K562 (cell line): ENCODE results near the gene FANCI. TPM values are rescaled to one million over a fixed set of nuclear protein-coding genes. Genes with fewer than 3 reads are reported as not detected.

ENCODE experiments used
- ATAC-seq: fragments of 200-7000 bp; cut with Tn5 transposase; 3 replicates; pipeline ENCODE4 v1.9.1; 2020; ENCODE audit warnings: moderate library complexity
- BruUV-seq: library from RNA; stranded (reverse); fragments of 400-500 nt; replicated peaks from 2 replicates; lab custom pipeline; 2021; lab: Mats Ljungman, UMichigan
- CTCF ChIA-PET: fragments of 300-600 bp; formaldehyde crosslinking; extraction: SDS; loops from one replicate; lab custom pipeline; 2021; ENCODE audit warnings: low intra/inter-chr PET ratio; lab: Yijun Ruan, JAX
- POLR2A ChIA-PET: fragments of 300-600, 350-650 bp; sonication (Branson Sonifier 250); formaldehyde crosslinking; extraction: SDS; loops from one replicate; lab custom pipeline; 2021; ENCODE audit warnings: antibody characterized with exemption, inconsistent platforms; lab: Yijun Ruan, JAX
- DNase-seq, 4 experiments: peaks; one replicate each; pipeline versions ENCODE4 v3.0.0 to v3.0.0-alpha.2; 2011 to 2018; ENCODE audit warnings: low spot score in 3 of 4, mixed read lengths in 3 of 4; ENCODE audit errors: extremely low read depth in 1 of 4
- FAIRE-seq: peaks from 2 replicates; lab custom pipeline; 2011; peaks lifted over from hg19 to GRCh38; lab: Jason Lieb, UNC
- H2AFZ ChIP-seq: 2 replicates; pipeline ENCODE4 v1.6.0; 2011; ENCODE audit warnings: low read depth, low read length, control low read depth, inconsistent platforms
- H3K27ac ChIP-seq: fragments of 200-600 bp; 3 replicates; pipeline ENCODE4 v1.8.0; 2011; ENCODE audit warnings: low read depth, mild to moderate bottlenecking, control low read depth, inconsistent platforms, low read length, moderate library complexity, mixed read lengths; ENCODE audit errors: extremely low read depth
- H3K27me3 ChIP-seq, 2 experiments: fragments of 300-600 bp in 1 of 2; 2 replicates in 1 of 2; 3 replicates in 1 of 2; pipeline versions ENCODE4 v1.6.0 to v1.8.0; 2011; ENCODE audit warnings: inconsistent platforms in 2 of 2, low read length in 2 of 2, mild to moderate bottlenecking in 1 of 2, mixed read lengths in 1 of 2, moderate library complexity in 1 of 2; ENCODE audit not compliant: control insufficient read depth in 2 of 2, insufficient read depth in 2 of 2
- H3K36me3 ChIP-seq: fragments of 300-600 bp; 3 replicates; pipeline ENCODE4 v1.8.0; 2011; ENCODE audit warnings: mild to moderate bottlenecking, low read length, inconsistent platforms; ENCODE audit not compliant: control insufficient read depth, insufficient read depth
- H3K4me1 ChIP-seq, 2 experiments: fragments of 200-600 bp in 1 of 2; replicated peaks in 1 of 2; 2 replicates in 1 of 2; 3 replicates in 1 of 2; pipeline versions ENCODE4 v1.5.1 to v1.8.0; 2011; ENCODE audit warnings: inconsistent platforms in 2 of 2, low read length in 2 of 2, mild to moderate bottlenecking in 1 of 2, mixed read lengths in 1 of 2, moderate library complexity in 1 of 2; ENCODE audit not compliant: control insufficient read depth in 2 of 2, insufficient read depth in 2 of 2
- H3K4me2 ChIP-seq: 2 replicates; pipeline ENCODE4 v1.6.1; 2011; ENCODE audit warnings: low read length, control low read depth, inconsistent platforms, mixed read lengths; ENCODE audit not compliant: insufficient read depth
- H3K4me3 ChIP-seq: fragments of 200-600 bp; sonication (generic), shearing (Covaris generic); 2 replicates; pipeline ENCODE4 v1.5.1; 2016; ENCODE audit warnings: control low read depth, inconsistent platforms
- H3K79me2 ChIP-seq: fragments of 200-600 bp; 3 replicates; pipeline ENCODE4 v1.8.0; 2011; ENCODE audit warnings: low read length, inconsistent platforms; ENCODE audit not compliant: control insufficient read depth, insufficient read depth
- H3K9ac ChIP-seq, 2 experiments: 2 replicates each; pipeline versions ENCODE4 v1.6.0 to v1.6.1; 2011; ENCODE audit warnings: low read depth in 2 of 2, low read length in 2 of 2, control low read depth in 1 of 2, inconsistent platforms in 1 of 2, mild to moderate bottlenecking in 1 of 2, mixed read lengths in 1 of 2; ENCODE audit not compliant: insufficient read depth in 1 of 2
- H3K9me1 ChIP-seq: one replicate; pipeline ENCODE4 v1.6.0; 2011; ENCODE audit warnings: inconsistent platforms, mild to moderate bottlenecking, low read length, moderate library complexity; ENCODE audit not compliant: control insufficient read depth, insufficient read depth
- H3K9me3 ChIP-seq: replicated peaks from 2 replicates; pipeline ENCODE4 v1.5.1; 2011; ENCODE audit warnings: low read depth, low read length, inconsistent platforms; ENCODE audit not compliant: control insufficient read depth, insufficient read depth
- H4K20me1 ChIP-seq: replicated peaks from 2 replicates; pipeline ENCODE4 v1.6.1; 2011; ENCODE audit warnings: low read length, inconsistent platforms, mixed read lengths; ENCODE audit not compliant: control insufficient read depth, insufficient read depth
- ARID3B ChIP-seq: fragments of 250-450 bp; sonication (Bioruptor Pico); IDR thresholded peaks from 2 replicates; pipeline ENCODE4 v1.4.0; 2020; ENCODE audit warnings: borderline replicate concordance
- L3MBTL2 ChIP-seq: fragments of 450-650 bp; IDR thresholded peaks from 2 replicates; pipeline ENCODE4 v1.6.1; 2016; ENCODE audit warnings: mild to moderate bottlenecking, moderate library complexity
- MAFK ChIP-seq: IDR thresholded peaks from 2 replicates; pipeline ENCODE4 v1.6.1; 2011; ENCODE audit warnings: low read length, improper control_type of control experiment
- PCBP1 ChIP-seq: fragments of 200-400 bp; formaldehyde crosslinking; IDR thresholded peaks from 2 replicates; pipeline ENCODE4 v1.6.1; 2018; ENCODE audit warnings: mild to moderate bottlenecking, low read depth, low read length; ENCODE audit not compliant: poor library complexity, severe bottlenecking
- POLR2G ChIP-seq: fragments of 200-400 bp; formaldehyde crosslinking; IDR thresholded peaks from 2 replicates; pipeline ENCODE4 v1.6.1; 2017; ENCODE audit warnings: low read depth, mild to moderate bottlenecking, antibody characterized with exemption, low read length, moderate library complexity
- PRPF4 ChIP-seq: fragments of 200-400 bp; formaldehyde crosslinking; IDR thresholded peaks from one replicate; pipeline ENCODE4 v1.6.1; 2017; ENCODE audit warnings: low read length, low read depth, mild to moderate bottlenecking; ENCODE audit not compliant: insufficient read depth, poor library complexity, severe bottlenecking
- RFX1 ChIP-seq: fragments of 450-650 bp; IDR thresholded peaks from 2 replicates; pipeline ENCODE4 v1.6.1; 2016; ENCODE audit warnings: mild to moderate bottlenecking, moderate library complexity
- WGBS: fragments of 100-300 bp; shearing (Covaris generic); methylation state at CpG from one replicate; pipeline ENCODE4 v1.1.6; 2016; ENCODE audit warnings: low coverage, mixed read lengths; ENCODE audit not compliant: insufficient coverage; ENCODE audit errors: missing lambda C conversion rate; 5-methylcytosine and 5-hydroxymethylcytosine counted together
- in situ Hi-C: fragments of 300-500 bp; cut with MboI; formaldehyde crosslinking; loops from 4 replicates; pipeline ENCODE4 v1.15.0; 2018; ENCODE audit warnings: inconsistent platforms, mixed read lengths
- intact Hi-C: fragments of 100-400 bp; cut with micrococcal nuclease; formaldehyde crosslinking; loops from 2 replicates; pipeline ENCODE4 v1.14.2; 2022
- polyA plus RNA-seq, 8 experiments: library from polyadenylated mRNA; depleted of rRNA in 4 of 8; stranded (reverse) in 5 of 8; unstranded in 3 of 8; fragments of >200 nt; fragmentation: Nextera tagmentation in 2 of 8; fragmentation: Illumina TruSeq in 1 of 8; extraction: Ambion mirVana in 2 of 8; extraction: Trizol in 1 of 8; gene quantifications; 2 replicates each; pipeline versions ENCODE4 v1.2.1 to v1.2.3, GENCODE V29; 2011 to 2014; ENCODE audit warnings: inconsistent platforms in 1 of 8, missing spikeins in 1 of 8
- total RNA-seq, 7 experiments: library from RNA; depleted of rRNA in 6 of 7; stranded (reverse); fragments of >200 nt in 6 of 7; fragmentation: Illumina TruSeq in 2 of 7; extraction: Trizol in 2 of 7; gene quantifications; 2 replicates each; pipeline versions ENCODE4 v1.2.1 to v1.2.3, GENCODE V29; 2011 to 2021; ENCODE audit warnings: low replicate concordance in 1 of 7
- TF ChIP-seq, protein P1 (sequence below): fragments of 250-450 bp; sonication (Bioruptor Pico); IDR thresholded peaks from 2 replicates; pipeline ENCODE4 v1.8.0; 2022; ENCODE audit warnings: inconsistent platforms
- TF ChIP-seq, protein P2 (sequence below): sonication (generic); formaldehyde crosslinking; IDR thresholded peaks from 2 replicates; pipeline ENCODE4 v1.8.1; 2023; ENCODE audit warnings: mild to moderate bottlenecking, missing genetic modification reagents

The FANCI gene
- total and polyA plus RNA-seq, 9 of the 15 experiments (the other 6 are each of a cell fraction or from before 2014, with no cell fraction given): 72.1 to 165 (median 131) TPM

DNA sequence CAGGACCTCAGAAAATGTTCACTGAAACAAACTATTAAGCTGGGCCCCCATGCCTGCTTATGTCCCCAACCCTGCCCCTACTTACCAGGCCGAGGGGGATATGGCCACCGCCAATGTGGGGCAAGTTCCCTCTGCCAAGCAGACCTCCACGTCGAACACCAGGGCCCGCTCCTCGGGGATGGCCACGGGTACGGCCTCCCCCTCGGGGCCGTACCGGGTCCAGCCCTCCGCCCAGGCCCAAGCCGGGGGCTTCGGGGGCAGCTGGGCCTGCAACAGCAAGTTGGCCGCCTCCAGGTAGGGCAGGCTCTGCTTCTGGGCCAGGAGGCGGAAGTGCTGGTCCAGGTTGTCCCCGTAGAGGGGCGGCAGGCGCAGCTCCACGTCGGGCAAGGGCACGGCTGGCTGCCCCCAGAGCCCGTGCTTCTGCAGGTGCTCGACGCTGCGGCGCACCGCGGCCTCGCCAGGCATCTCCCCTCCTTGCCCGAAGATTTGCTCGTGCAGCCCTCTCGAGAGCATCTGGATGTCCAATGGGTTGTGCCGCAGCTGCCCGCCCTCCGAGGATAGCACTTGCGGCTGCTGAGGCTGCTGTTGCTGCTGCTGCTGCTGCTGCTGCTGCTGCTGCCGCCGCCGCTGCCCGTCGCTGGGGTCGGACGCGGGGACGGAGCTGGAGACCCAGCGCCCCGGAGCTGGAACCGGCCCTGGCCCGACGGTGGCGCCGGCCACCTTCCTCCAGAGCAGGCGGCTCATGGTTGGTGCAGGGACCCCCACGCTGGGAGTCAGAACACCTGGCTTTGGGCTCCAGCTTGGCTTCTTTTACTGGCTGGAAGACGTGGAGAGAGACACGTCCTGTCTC lies 89.5 kb downstream of the FANCI start:
- BruUV-seq: TSS peak; percentile 52
- in situ Hi-C loops: no loop called here
- H3K27ac ChIP-seq: peak overlapping the region; percentile 85
- ATAC-seq: no peak
- no peaks in the 10 kb centered on the region for H3K9me3 ChIP-seq
- TF ChIP-seq L3MBTL2 (no peak), MAFK (no peak), PCBP1 (peak; percentile 19), RFX1 (no peak), ARID3B (no peak), PRPF4 (peak; percentile 49), POLR2G (peak; percentile 57)
- TF ChIP-seq, protein P1, sequence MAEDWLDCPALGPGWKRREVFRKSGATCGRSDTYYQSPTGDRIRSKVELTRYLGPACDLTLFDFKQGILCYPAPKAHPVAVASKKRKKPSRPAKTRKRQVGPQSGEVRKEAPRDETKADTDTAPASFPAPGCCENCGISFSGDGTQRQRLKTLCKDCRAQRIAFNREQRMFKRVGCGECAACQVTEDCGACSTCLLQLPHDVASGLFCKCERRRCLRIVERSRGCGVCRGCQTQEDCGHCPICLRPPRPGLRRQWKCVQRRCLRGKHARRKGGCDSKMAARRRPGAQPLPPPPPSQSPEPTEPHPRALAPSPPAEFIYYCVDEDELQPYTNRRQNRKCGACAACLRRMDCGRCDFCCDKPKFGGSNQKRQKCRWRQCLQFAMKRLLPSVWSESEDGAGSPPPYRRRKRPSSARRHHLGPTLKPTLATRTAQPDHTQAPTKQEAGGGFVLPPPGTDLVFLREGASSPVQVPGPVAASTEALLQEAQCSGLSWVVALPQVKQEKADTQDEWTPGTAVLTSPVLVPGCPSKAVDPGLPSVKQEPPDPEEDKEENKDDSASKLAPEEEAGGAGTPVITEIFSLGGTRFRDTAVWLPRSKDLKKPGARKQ (CRISPR knock-in tag): no peak
- TF ChIP-seq, protein P2, sequence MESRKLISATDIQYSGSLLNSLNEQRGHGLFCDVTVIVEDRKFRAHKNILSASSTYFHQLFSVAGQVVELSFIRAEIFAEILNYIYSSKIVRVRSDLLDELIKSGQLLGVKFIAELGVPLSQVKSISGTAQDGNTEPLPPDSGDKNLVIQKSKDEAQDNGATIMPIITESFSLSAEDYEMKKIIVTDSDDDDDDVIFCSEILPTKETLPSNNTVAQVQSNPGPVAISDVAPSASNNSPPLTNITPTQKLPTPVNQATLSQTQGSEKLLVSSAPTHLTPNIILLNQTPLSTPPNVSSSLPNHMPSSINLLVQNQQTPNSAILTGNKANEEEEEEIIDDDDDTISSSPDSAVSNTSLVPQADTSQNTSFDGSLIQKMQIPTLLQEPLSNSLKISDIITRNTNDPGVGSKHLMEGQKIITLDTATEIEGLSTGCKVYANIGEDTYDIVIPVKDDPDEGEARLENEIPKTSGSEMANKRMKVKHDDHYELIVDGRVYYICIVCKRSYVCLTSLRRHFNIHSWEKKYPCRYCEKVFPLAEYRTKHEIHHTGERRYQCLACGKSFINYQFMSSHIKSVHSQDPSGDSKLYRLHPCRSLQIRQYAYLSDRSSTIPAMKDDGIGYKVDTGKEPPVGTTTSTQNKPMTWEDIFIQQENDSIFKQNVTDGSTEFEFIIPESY (CRISPR knock-in tag): peak; percentile 74
- POLR2A ChIA-PET: interaction anchor here (4.1 kb wide), 1 partner anchor 9 kb away, joined by 25 read pairs; no protein-coding TSS in a partner anchor
- FAIRE-seq: no peak
- peaks cover 13 to 33% of the 10 kb centered on the region in 2 experiments; a peak in 4 of 5 replicates for H3K4me1 ChIP-seq
- H3K9me1 ChIP-seq: no peaks in the 10 kb centered on the region
- peaks cover 6% of the 10 kb centered on the region for H4K20me1 ChIP-seq
- H3K27me3 ChIP-seq: peaks cover 0 to 3% of the 10 kb centered on the region in 2 experiments; a peak in 1 of 5 replicates
- H3K9ac ChIP-seq: peak overlapping the region; percentile 91 to 94
- H3K79me2 ChIP-seq: peaks cover 44% of the 10 kb centered on the region
- peak overlapping the region; percentile 92 for H3K4me2 ChIP-seq
- peaks cover 54% of the 10 kb centered on the region for H3K36me3 ChIP-seq
- CTCF ChIA-PET: no interaction called here
- DNase-seq: no peak
- no peak overlapping the region for H2AFZ ChIP-seq
- WGBS: 87% methylated on average over 23 of the region's 57 CpGs
- intact Hi-C loops: no loop called here
- H3K4me3 ChIP-seq: peak overlapping the region; percentile 88
